ENCODE data around the gene MOGAT1. TPM values are rescaled to one million over a fixed set of nuclear protein-coding genes. Genes with fewer than 3 reads are reported as not detected.

MOGAT1 gene
- polyA plus RNA-seq, 1 of the 3 experiments (the other 2 are of a cell fraction), result not detected

DNA sequence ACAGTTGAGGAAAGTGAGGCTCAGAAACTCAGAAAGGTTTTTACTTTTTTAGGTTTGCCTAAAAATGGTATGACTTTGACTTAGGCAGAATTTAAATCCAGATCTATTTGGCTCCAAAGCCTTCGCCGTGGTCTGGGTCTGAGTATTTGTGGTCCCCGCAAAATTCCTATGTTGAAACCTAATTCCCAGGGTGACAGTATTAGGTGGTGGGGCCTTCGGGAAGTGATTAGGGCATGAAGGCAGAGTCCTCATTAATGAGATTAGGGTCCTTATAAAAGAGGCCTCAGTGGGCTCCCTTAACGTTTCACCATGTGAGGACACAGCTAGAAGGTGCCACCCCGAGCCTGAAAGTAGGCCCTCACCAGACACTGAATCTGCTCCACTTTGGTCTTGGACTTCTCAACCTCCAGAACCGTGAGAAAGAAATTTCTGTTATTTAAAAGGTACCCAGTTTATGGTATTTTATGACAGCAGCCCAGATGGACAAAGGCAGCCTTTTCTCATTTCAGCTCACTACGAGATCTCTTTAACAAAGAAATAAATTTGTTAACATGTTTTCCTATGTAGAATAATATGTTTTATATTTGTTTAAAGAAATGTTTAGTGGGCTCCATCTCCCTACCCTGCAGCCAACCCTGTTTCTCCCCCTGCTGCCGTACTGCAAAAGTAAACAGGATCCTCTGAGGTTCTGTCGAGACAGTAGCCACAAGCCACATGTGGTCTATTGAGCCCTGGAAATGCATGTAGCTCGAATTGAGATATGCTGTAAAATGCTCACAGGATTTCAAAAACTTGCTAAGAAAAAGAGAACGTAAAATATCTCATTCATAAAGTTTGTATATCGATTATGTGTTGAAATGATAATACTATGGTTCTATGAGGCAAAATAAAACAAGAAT, 80.6 kb downstream of the MOGAT1 start:
- CTCF ChIA-PET, result interaction anchor here (0.6 to 2.3 kb wide), 3 partner anchors 12 to 61 kb away, joined by 4 to 11 read pairs (median 4); no protein-coding TSS in a partner anchor

More for the DNA sequence above, 80.6 kb downstream of the MOGAT1 start:
- Histone ChIP-seq H3K79me2 (ENCODE audit: insufficient read depth) (no peaks in the 10 kb centered on the region), H3K27ac (ENCODE audit: low read depth in 2 of 2, low read length in 1 of 2) (no peak overlapping the region), H3K4me1 (ENCODE audit: control insufficient read depth in 1 of 2, insufficient read depth in 2 of 2, low read depth in 1 of 2, low read length in 1 of 2) (peaks cover 0 to 16% of the 10 kb centered on the region in 2 experiments; a peak in 2 of 4 replicates), H3K9me2 (no peaks in the 10 kb centered on the region), H4K20me1 (ENCODE audit: insufficient read depth) (no peaks in the 10 kb centered on the region), H3K36me3 (replicated peaks in 1 of 2; ENCODE audit: control insufficient read depth in 1 of 2, insufficient read depth in 2 of 2, low read length in 1 of 2) (no peaks in the 10 kb centered on the region), H2AFZ (ENCODE audit: low read depth) (no peak overlapping the region), H3K27me3 (ENCODE audit: insufficient read depth) (no peaks in the 10 kb centered on the region), H3K9me3 (no peaks in the 10 kb centered on the region), H3K9ac (no peak overlapping the region), H3K4me2 (no peak overlapping the region), H3K4me3 (ENCODE audit: low read depth in 2 of 2, low read length in 1 of 2) (no peak overlapping the region), H3F3A (replicated peaks; ENCODE audit: insufficient read depth) (no peaks in the 10 kb centered on the region)
- WGBS (ENCODE audit: low lambda C conversion rate), result 80% methylated on average over 13 of the region's 13 CpGs
- DNase-seq, result no peak
- TF ChIP-seq GATA2 (CRISPR knock-in tag; IDR thresholded peaks at IDR 0.05) (no peak), YY1 (IDR thresholded peaks at IDR 0.05; ENCODE audit: low read depth) (no peak), POLR2AphosphoS5 (IDR thresholded peaks at IDR 0.05; ENCODE audit: low read depth, low read length) (no peak), TAF1 (IDR thresholded peaks at IDR 0.05; ENCODE audit: borderline replicate concordance, low read depth, low read length) (no peak), ELF1 (IDR thresholded peaks at IDR 0.05) (no peak), SIN3A (IDR thresholded peaks at IDR 0.05; ENCODE audit: borderline replicate concordance, low read depth, low read length) (no peak), EP300 (IDR thresholded peaks at IDR 0.05; ENCODE audit: borderline replicate concordance in 1 of 2, low read depth in 1 of 2, low read length in 1 of 2) (no peak), FOXM1 (IDR thresholded peaks at IDR 0.05; ENCODE audit: low read depth) (no peak), SMC3 (IDR thresholded peaks at IDR 0.05; ENCODE audit: low read depth, low read length) (no peak)
- TF ChIP-seq, protein P1, sequence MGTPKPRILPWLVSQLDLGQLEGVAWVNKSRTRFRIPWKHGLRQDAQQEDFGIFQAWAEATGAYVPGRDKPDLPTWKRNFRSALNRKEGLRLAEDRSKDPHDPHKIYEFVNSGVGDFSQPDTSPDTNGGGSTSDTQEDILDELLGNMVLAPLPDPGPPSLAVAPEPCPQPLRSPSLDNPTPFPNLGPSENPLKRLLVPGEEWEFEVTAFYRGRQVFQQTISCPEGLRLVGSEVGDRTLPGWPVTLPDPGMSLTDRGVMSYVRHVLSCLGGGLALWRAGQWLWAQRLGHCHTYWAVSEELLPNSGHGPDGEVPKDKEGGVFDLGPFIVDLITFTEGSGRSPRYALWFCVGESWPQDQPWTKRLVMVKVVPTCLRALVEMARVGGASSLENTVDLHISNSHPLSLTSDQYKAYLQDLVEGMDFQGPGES (IDR thresholded peaks at IDR 0.05; ENCODE audit: low read depth, low read length), result no peak
- TF ChIP-seq, protein P2, sequence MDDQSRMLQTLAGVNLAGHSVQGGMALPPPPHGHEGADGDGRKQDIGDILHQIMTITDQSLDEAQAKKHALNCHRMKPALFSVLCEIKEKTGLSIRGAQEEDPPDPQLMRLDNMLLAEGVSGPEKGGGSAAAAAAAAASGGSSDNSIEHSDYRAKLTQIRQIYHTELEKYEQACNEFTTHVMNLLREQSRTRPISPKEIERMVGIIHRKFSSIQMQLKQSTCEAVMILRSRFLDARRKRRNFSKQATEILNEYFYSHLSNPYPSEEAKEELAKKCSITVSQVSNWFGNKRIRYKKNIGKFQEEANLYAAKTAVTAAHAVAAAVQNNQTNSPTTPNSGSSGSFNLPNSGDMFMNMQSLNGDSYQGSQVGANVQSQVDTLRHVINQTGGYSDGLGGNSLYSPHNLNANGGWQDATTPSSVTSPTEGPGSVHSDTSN (IDR thresholded peaks at IDR 0.05), result no peak
- TF ChIP-seq, protein P3, sequence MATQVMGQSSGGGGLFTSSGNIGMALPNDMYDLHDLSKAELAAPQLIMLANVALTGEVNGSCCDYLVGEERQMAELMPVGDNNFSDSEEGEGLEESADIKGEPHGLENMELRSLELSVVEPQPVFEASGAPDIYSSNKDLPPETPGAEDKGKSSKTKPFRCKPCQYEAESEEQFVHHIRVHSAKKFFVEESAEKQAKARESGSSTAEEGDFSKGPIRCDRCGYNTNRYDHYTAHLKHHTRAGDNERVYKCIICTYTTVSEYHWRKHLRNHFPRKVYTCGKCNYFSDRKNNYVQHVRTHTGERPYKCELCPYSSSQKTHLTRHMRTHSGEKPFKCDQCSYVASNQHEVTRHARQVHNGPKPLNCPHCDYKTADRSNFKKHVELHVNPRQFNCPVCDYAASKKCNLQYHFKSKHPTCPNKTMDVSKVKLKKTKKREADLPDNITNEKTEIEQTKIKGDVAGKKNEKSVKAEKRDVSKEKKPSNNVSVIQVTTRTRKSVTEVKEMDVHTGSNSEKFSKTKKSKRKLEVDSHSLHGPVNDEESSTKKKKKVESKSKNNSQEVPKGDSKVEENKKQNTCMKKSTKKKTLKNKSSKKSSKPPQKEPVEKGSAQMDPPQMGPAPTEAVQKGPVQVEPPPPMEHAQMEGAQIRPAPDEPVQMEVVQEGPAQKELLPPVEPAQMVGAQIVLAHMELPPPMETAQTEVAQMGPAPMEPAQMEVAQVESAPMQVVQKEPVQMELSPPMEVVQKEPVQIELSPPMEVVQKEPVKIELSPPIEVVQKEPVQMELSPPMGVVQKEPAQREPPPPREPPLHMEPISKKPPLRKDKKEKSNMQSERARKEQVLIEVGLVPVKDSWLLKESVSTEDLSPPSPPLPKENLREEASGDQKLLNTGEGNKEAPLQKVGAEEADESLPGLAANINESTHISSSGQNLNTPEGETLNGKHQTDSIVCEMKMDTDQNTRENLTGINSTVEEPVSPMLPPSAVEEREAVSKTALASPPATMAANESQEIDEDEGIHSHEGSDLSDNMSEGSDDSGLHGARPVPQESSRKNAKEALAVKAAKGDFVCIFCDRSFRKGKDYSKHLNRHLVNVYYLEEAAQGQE (IDR thresholded peaks at IDR 0.05; ENCODE audit: low read depth, low read length), result no peak
- POLR2A ChIA-PET, result no interaction called here

All from SK-N-SH (cell line).